ENCODE measurements around the gene PRRC2B.

Gene PRRC2B

DNA sequence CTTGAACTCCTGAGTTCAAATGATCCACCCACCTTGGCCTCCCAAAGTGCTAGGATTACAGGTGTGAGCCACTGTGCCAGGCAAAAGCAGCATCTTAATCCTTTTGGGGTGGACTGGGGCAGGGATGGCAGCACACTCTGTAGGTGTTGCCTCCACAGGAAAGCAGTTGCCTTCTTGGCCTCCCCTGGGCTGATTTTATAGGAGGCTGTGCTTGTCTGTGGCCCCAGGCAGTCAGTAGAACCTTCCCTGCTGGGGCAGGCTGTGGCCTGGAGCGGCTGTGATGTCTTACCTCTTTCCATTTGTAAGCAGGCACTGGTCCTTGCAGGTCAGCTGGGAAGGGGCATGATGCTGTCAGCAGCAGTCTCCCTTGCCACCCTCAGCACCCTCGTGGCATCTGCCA lies 49.8 kb downstream of the PRRC2B start:
- no peaks in the 10 kb centered on the region for H3K9me2 ChIP-seq (replicated peaks; ENCODE audit: insufficient read depth, low read length)
- H3K9ac ChIP-seq (ENCODE audit: low read length) = no peak overlapping the region
- TF ChIP-seq CTCF (IDR thresholded peaks at IDR 0.05; ENCODE audit: low read length) (no peak), EZH2phosphoT487 (IDR thresholded peaks at IDR 0.05; ENCODE audit: low read length) (no peak), EZH2 (optimal IDR thresholded peaks at IDR 0.05; ENCODE audit: low read depth, low read length) (no peak)
- no peak overlapping the region for H3K4me3 ChIP-seq (ENCODE audit: low read length)
- H4K20me1 ChIP-seq (ENCODE audit: insufficient read depth, low read length) = 0 out of 2 replicates have a peak, but pooled peaks cover 5% of the 10 kb centered on the region
- DNase-seq = no peak
- no peak overlapping the region for H3K27ac ChIP-seq (ENCODE audit: low read length)
- no peak overlapping the region for H3K4me2 ChIP-seq (ENCODE audit: low read depth, low read length)
- no peaks in the 10 kb centered on the region for H3K9me3 ChIP-seq (replicated peaks; ENCODE audit: insufficient read depth, low read length)
- H3K79me2 ChIP-seq (ENCODE audit: low read length) = peaks cover 85% of the 10 kb centered on the region
- H3K4me1 ChIP-seq (ENCODE audit: low read length) = 0 out of 2 replicates have a peak, but pooled peaks cover 4% of the 10 kb centered on the region
- H2AFZ ChIP-seq (ENCODE audit: low read length) = no peak overlapping the region
- H3K27me3 ChIP-seq (replicated peaks; ENCODE audit: insufficient read depth, low read length) = no peaks in the 10 kb centered on the region
- peaks cover 20% of the 10 kb centered on the region for H3K36me3 ChIP-seq (replicated peaks; ENCODE audit: insufficient read depth, low read length)
- no peaks in the 10 kb centered on the region for H3F3A ChIP-seq (ENCODE audit: insufficient read depth, low read length)

DNA sequence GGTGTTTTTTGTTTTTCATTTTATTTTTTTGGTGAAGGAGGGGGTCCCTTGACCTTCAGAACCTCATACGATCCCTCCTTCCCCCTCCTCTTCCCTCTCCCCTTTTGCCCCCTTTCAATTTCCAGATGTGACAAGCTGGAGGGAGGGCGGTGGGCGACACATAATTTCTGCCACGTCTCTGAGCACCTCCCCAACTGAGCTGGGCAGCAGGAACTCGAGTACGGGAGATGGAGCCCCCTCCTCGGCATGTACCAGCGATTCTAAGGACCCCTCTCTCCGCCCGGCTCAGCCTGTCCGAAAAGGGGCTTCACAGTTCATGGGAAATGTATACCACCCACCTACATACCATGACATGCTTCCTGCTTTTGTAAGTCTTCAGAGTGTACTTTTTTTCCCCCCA lies 52.4 kb downstream of the PRRC2B start:
- Histone ChIP-seq H3F3A (ENCODE audit: insufficient read depth, low read length) (no peaks in the 10 kb centered on the region), H4K20me1 (ENCODE audit: insufficient read depth, low read length) (0 out of 2 replicates have a peak, but pooled peaks cover 5% of the 10 kb centered on the region), H3K9ac (ENCODE audit: low read length) (no peak overlapping the region), H3K4me1 (ENCODE audit: low read length) (no peaks in the 10 kb centered on the region), H2AFZ (ENCODE audit: low read length) (no peak overlapping the region), H3K9me3 (replicated peaks; ENCODE audit: insufficient read depth, low read length) (no peaks in the 10 kb centered on the region), H3K4me3 (ENCODE audit: low read length) (no peak overlapping the region), H3K36me3 (replicated peaks; ENCODE audit: insufficient read depth, low read length) (peaks cover 24% of the 10 kb centered on the region), H3K9me2 (replicated peaks; ENCODE audit: insufficient read depth, low read length) (no peaks in the 10 kb centered on the region), H3K27ac (ENCODE audit: low read length) (no peak overlapping the region), H3K79me2 (ENCODE audit: low read length) (peaks cover 88% of the 10 kb centered on the region), H3K4me2 (ENCODE audit: low read depth, low read length) (no peak overlapping the region), H3K27me3 (replicated peaks; ENCODE audit: insufficient read depth, low read length) (no peaks in the 10 kb centered on the region)
- no peak for DNase-seq
- TF ChIP-seq CTCF (IDR thresholded peaks at IDR 0.05; ENCODE audit: low read length) (no peak), EZH2 (optimal IDR thresholded peaks at IDR 0.05; ENCODE audit: low read depth, low read length) (no peak), EZH2phosphoT487 (IDR thresholded peaks at IDR 0.05; ENCODE audit: low read length) (no peak)

GRCh38 chr9:131447148-131447547 lies 53.3 kb downstream of the PRRC2B start:
- no peak overlapping the region for H3K9ac ChIP-seq (ENCODE audit: low read length)

More at GRCh38 chr9:131447148-131447547, 53.3 kb downstream of the PRRC2B start:
- Histone ChIP-seq H3K36me3 (replicated peaks; ENCODE audit: insufficient read depth, low read length) (peaks cover 24% of the 10 kb centered on the region), H3K9me3 (replicated peaks; ENCODE audit: insufficient read depth, low read length) (no peaks in the 10 kb centered on the region), H3K9me2 (replicated peaks; ENCODE audit: insufficient read depth, low read length) (no peaks in the 10 kb centered on the region), H3K4me3 (ENCODE audit: low read length) (no peak overlapping the region), H2AFZ (ENCODE audit: low read length) (no peak overlapping the region), H3K27ac (ENCODE audit: low read length) (no peak overlapping the region), H3K27me3 (replicated peaks; ENCODE audit: insufficient read depth, low read length) (no peaks in the 10 kb centered on the region), H3K79me2 (ENCODE audit: low read length) (peaks cover 87% of the 10 kb centered on the region), H3K4me1 (ENCODE audit: low read length) (no peaks in the 10 kb centered on the region), H3K4me2 (ENCODE audit: low read depth, low read length) (no peak overlapping the region), H3F3A (ENCODE audit: insufficient read depth, low read length) (no peaks in the 10 kb centered on the region), H4K20me1 (ENCODE audit: insufficient read depth, low read length) (peaks cover 5% of the 10 kb centered on the region; the same call in 1 of the 2 replicates)
- DNase-seq = no peak
- TF ChIP-seq CTCF (IDR thresholded peaks at IDR 0.05; ENCODE audit: low read length) (no peak), EZH2 (optimal IDR thresholded peaks at IDR 0.05; ENCODE audit: low read depth, low read length) (no peak), EZH2phosphoT487 (IDR thresholded peaks at IDR 0.05; ENCODE audit: low read length) (no peak)
